ENCODE measurements around the gene ASMT. TPM values are rescaled to one million over a fixed set of nuclear protein-coding genes. Genes with fewer than 3 reads are reported as not detected.

ASMT gene
- total RNA-seq, 2 experiments from 2014 or later: not detected

DNA sequence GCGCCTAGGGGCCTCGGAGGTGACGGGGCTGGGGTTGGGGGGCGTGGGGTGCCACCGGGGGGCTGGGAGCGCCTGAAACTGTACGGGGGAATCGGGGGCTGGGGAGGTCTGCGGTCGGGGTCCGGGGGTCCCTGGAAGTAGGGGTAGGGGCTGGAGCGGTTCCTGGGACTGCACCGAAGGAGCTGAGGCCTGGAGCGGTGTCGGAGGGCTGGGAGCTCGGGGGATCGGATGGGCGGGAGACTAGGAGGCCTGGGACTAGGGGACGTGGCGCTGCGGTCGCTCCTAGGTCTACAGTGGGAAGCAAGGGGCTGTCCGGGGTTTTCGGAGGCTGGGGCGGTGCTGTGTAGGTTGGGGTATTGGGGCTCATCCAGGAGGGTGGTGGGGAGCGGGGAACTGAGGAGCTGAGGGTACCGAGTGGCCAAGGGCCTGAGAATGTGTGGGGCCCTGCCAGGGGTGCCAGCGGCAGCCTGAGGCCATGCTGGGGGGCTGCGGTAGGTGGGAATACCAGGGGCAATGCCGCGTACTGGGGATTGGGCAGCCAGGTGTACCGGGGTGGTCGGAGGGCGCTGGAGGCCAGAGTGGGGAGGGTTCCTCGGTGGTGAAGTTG, 22.9 kb upstream of the ASMT start:
- H3K4me1 Mint-ChIP-seq (ENCODE audit: low read depth): peaks cover 32% of the 10 kb centered on the region
- H3K27me3 Mint-ChIP-seq (ENCODE audit: low read depth): no peaks in the 10 kb centered on the region
- H3K27ac Mint-ChIP-seq: peak overlapping the region; percentile 89
- H3K4me3 Mint-ChIP-seq: peak overlapping the region; percentile 91
- H3K36me3 Mint-ChIP-seq (ENCODE audit: low read depth): peaks cover 23% of the 10 kb centered on the region
- no peaks in the 10 kb centered on the region for H3K9me3 Mint-ChIP-seq
- DNase-seq: peak; percentile 24
- CTCF ChIA-PET: no interaction called here
- intact Hi-C loops (cut with micrococcal nuclease): loop anchor here (1.0 to 5.0 kb wide), 6 partner anchors 69 to 1100 kb away; partner anchors contain the start of genes CD99 and SLC25A6

- no peak for DNase-seq
- H3K4me1 Mint-ChIP-seq (ENCODE audit: low read depth): peaks cover 33% of the 10 kb centered on the region
- peak overlapping the region; percentile 80 for H3K27ac Mint-ChIP-seq
- H3K27me3 Mint-ChIP-seq (ENCODE audit: low read depth): no peaks in the 10 kb centered on the region
- peaks cover 27% of the 10 kb centered on the region for H3K36me3 Mint-ChIP-seq (ENCODE audit: low read depth)
- intact Hi-C loops (cut with micrococcal nuclease): loop anchor here (5.0 kb wide), 2 partner anchors 1015 to 1100 kb away; partner anchors contain the start of gene CD99
- no peaks in the 10 kb centered on the region for H3K9me3 Mint-ChIP-seq
- peak overlapping the region; percentile 91 for H3K4me3 Mint-ChIP-seq
- CTCF ChIA-PET: no interaction called here
Measured at GRCh38 chrX:1592470-1593142, 22.3 kb upstream of the ASMT start.

DNA sequence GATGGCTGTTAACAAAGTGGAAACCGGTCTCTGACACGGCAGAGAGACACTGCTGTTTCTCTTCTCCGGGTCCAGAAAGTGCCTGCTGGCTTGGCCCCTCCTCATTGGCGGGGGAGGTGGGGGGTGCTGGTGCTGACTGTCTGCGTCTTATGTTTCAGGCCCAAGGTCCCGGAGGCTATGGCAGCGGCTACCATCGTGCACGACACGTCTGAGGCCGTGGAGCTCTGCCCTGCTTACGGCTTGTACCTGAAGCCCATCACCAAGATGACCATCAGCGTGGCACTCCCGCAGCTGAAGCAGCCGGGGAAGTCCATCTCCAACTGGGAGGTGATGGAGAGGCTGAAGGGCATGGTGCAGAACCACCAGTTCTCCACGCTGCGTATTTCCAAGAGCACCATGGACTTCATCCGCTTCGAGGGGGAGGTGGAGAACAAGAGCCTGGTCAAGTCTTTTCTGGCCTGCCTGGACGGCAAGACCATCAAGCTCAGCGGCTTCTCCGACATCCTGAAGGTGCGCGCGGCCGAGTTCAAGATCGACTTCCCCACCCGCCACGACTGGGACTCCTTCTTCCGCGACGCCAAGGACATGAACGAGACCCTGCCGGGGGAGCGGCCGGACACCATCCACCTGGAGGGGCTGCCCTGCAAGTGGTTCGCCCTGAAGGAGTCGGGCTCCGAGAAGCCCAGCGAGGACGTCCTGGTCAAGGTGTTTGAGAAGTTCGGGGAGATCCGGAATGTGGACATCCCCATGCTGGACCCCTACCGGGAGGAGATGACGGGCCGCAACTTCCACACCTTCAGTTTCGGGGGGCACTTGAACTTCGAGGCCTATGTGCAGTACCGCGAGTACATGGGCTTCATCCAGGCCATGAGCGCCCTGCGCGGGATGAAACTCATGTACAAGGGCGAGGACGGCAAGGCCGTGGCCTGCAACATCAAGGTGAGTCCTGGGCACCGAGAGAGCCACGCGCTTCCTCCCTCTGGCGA, 21.3 kb upstream of the ASMT start:
- Mint-ChIP-seq H3K4me1 (ENCODE audit: low read depth) (peaks cover 33% of the 10 kb centered on the region), H3K9me3 (no peaks in the 10 kb centered on the region), H3K27me3 (ENCODE audit: low read depth) (no peaks in the 10 kb centered on the region), H3K4me3 (peak overlapping the region; percentile 91), H3K36me3 (ENCODE audit: low read depth) (peaks cover 27% of the 10 kb centered on the region), H3K27ac (no peak overlapping the region)
- intact Hi-C loops (cut with micrococcal nuclease): loop anchor here (5.0 kb wide), 2 partner anchors 1014 to 1099 kb away; partner anchors contain the start of gene CD99
- no peak for DNase-seq
- CTCF ChIA-PET: no interaction called here

DNA sequence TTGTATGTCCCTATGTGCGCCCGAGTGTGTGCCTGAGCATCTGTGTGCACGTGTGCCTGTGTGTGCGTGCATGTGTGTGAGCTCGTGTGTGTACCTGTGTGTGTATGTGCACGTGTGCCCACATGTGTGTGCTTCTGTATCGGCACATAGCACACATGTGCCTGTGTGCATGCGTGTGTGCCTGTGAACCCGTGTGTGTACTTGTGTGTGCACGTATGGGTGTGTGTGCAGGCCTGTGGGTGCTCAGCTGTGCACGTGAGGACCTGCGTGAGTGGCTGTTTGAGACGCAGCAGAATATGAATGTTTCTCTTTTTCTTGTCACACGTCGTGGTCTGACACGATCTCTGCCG, 19.2 kb upstream of the ASMT start:
- DNase-seq: no peak
- H3K27me3 Mint-ChIP-seq (ENCODE audit: low read depth): no peaks in the 10 kb centered on the region
- no peaks in the 10 kb centered on the region for H3K9me3 Mint-ChIP-seq
- H3K27ac Mint-ChIP-seq: no peak overlapping the region
- H3K4me3 Mint-ChIP-seq: no peak overlapping the region
- peaks cover 36% of the 10 kb centered on the region for H3K36me3 Mint-ChIP-seq (ENCODE audit: low read depth)
- peaks cover 29% of the 10 kb centered on the region for H3K4me1 Mint-ChIP-seq (ENCODE audit: low read depth)
- intact Hi-C loops (cut with micrococcal nuclease): no loop called here
- CTCF ChIA-PET: no interaction called here

DNA sequence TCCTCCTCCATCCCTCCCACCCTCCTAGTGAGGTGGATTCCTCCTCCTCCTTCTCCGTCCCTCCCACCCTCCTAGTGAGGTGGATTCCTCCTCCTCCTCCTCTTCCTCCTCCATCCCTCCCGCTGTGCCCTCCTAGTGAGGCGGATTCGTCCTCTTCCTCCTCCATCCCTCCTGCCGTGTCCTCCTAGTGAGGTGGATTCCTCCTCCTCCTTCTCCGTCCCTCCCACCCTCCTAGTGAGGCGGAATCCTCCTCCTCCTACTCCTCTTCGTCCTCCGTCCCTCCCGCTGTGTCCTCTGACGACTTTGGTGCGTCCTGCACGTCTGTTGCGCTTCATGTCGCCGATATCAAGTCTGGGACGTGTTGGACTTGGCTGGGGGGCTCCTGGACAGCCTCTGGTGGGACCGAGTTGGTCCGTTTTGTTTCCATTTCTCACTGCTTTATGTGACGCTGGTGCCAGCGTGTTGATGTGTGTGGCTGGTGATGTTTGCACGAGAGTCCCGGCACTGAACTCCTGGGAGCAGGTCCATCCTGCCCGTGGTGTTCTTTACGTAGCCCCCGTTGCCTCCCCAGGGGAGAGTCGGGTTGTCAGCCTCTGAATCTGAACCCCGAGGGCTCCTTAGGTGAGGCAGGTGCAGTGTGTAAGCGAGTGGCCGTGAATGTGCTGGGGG, 18.0 kb upstream of the ASMT start:
- Mint-ChIP-seq H3K36me3 (ENCODE audit: low read depth) (peaks cover 43% of the 10 kb centered on the region), H3K4me1 (ENCODE audit: low read depth) (peaks cover 29% of the 10 kb centered on the region), H3K9me3 (no peaks in the 10 kb centered on the region), H3K4me3 (no peak overlapping the region), H3K27ac (no peak overlapping the region), H3K27me3 (ENCODE audit: low read depth) (no peaks in the 10 kb centered on the region)
- CTCF ChIA-PET: no interaction called here
- intact Hi-C loops (cut with micrococcal nuclease): no loop called here
- no peak for DNase-seq

DNA sequence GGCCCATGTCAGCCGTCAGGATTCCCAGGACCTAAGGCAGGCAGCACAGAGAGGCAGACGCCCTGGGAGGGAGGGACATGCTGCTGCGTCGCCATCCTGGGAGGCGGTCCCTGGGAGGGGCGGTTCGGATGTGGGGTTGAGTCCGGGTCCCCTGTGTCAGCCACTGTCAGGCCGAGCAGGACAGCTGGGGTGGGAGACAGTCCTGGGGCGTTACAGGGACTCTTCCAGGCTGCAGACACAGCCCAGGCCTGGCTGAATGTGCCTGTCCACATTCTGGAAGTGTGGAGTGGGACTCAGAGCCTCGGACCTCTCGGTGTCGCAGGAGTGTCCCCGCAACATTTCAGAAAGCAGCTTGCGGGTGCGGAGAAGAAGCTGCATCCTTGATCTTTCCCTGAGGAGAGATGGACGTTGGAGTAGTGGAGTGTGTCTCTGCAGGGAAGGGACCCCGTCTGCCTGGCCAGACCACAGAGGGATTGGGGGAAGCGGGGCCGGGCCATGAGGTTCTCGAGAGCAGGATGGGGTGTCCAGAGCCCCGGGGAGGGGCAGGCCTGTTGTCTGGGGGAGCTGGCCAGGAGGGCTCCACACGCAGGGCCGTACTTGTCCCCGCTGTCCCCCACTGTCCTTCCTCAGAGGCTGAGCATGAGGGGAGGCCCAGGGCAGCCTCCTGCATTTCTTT, 17.4 kb upstream of the ASMT start:
- Mint-ChIP-seq H3K4me1 (ENCODE audit: low read depth) (peaks cover 29% of the 10 kb centered on the region), H3K27ac (no peak overlapping the region), H3K9me3 (no peaks in the 10 kb centered on the region), H3K36me3 (ENCODE audit: low read depth) (peaks cover 47% of the 10 kb centered on the region), H3K27me3 (ENCODE audit: low read depth) (no peaks in the 10 kb centered on the region), H3K4me3 (no peak overlapping the region)
- intact Hi-C loops (cut with micrococcal nuclease): no loop called here
- CTCF ChIA-PET: no interaction called here
- no peak for DNase-seq

- intact Hi-C loops (cut with micrococcal nuclease): no loop called here
- no peak overlapping the region for H3K4me3 Mint-ChIP-seq
- CTCF ChIA-PET: no interaction called here
Measured at GRCh38 chrX:1598021-1598875, 16.6 kb upstream of the ASMT start.

GRCh38 chrX:1598876-1599790, 15.7 kb upstream of the ASMT start:
- Mint-ChIP-seq H3K4me1 (ENCODE audit: low read depth) (peaks cover 14% of the 10 kb centered on the region), H3K4me3 (no peak overlapping the region), H3K27me3 (ENCODE audit: low read depth) (no peaks in the 10 kb centered on the region), H3K36me3 (ENCODE audit: low read depth) (peaks cover 47% of the 10 kb centered on the region), H3K9me3 (no peaks in the 10 kb centered on the region), H3K27ac (no peak overlapping the region)
- intact Hi-C loops (cut with micrococcal nuclease): no loop called here
- DNase-seq: no peak
- CTCF ChIA-PET: no interaction called here

More at GRCh38 chrX:1598021-1598875, 16.6 kb upstream of the ASMT start:
- H3K4me1 Mint-ChIP-seq (ENCODE audit: low read depth): peaks cover 21% of the 10 kb centered on the region
- H3K36me3 Mint-ChIP-seq (ENCODE audit: low read depth): peaks cover 52% of the 10 kb centered on the region
- no peak overlapping the region for H3K27ac Mint-ChIP-seq
- DNase-seq: no peak
- H3K27me3 Mint-ChIP-seq (ENCODE audit: low read depth): no peaks in the 10 kb centered on the region
- no peaks in the 10 kb centered on the region for H3K9me3 Mint-ChIP-seq

DNA sequence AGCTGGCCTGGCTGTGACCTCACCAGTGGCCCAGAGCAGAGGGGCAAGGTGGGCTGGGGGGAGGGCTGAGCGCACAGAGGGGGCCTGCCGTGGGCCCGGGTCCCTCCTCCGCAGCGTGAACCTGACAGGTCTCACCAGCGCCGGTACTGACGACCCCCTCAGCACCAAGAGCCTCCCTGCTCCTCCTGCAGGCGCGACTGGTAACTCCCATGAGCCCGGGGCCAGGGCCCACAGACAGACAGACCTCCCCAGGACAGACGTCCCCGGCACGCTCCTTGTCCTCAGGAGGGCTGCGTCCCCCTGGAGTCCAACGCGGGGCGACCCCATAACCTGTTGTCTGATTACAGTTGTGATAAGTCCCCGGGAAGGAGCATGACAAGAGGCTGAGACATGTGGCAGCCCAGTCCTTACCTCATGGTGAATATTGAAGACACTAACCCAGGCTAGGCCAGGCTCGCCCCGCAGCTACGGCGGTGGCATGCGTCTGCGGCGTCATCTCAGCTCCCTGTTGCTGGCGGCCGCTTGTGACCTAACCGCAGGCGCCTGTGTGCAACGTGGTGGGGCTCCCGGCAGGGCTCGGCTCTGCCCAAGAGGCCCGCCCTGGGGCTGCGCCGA, 15.0 kb upstream of the ASMT start:
- intact Hi-C loops (cut with micrococcal nuclease): no loop called here
- Mint-ChIP-seq H3K36me3 (ENCODE audit: low read depth) (peaks cover 49% of the 10 kb centered on the region), H3K27ac (no peak overlapping the region), H3K9me3 (no peaks in the 10 kb centered on the region), H3K4me3 (no peak overlapping the region), H3K4me1 (ENCODE audit: low read depth) (peaks cover 11% of the 10 kb centered on the region), H3K27me3 (ENCODE audit: low read depth) (no peaks in the 10 kb centered on the region)
- CTCF ChIA-PET: no interaction called here
- DNase-seq: no peak

DNA sequence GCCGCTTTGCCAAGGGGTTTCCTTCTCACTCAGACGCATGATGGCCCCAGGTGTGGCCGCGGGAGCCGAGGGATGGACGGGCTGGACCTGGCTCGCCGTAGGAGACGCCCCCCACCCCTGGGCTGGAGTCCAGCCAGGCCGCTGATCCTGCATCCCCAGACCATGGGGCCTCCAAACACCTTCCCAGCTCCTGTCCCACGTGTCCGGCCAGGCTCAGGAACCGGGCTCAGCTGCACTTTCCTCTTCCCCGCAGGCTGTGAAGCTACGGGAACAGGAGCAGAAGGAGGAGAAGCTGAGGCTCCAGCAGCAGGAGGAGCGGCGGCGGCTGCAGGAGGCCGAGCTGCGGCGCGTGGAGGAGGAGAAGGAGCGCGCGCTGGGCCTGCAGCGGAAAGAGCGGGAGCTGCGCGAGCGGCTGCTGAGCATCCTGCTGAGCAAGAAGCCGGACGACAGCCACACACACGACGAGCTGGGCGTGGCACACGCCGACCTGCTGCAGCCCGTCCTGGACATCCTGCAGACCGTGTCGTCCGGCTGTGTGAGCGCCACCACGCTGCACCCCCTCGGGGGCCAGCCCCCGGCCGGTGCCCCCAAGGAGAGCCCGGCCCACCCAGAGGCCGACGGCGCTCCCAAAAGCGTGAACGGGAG, 14.3 kb upstream of the ASMT start:
- Mint-ChIP-seq H3K9me3 (no peaks in the 10 kb centered on the region), H3K4me1 (ENCODE audit: low read depth) (peaks cover 8% of the 10 kb centered on the region), H3K27ac (no peak overlapping the region), H3K4me3 (no peak overlapping the region), H3K27me3 (ENCODE audit: low read depth) (no peaks in the 10 kb centered on the region), H3K36me3 (ENCODE audit: low read depth) (peaks cover 44% of the 10 kb centered on the region)
- DNase-seq: no peak
- intact Hi-C loops (cut with micrococcal nuclease): no loop called here
- CTCF ChIA-PET: no interaction called here
